ENCODE data around the gene SH2D3C. TPM values are rescaled to one million over a fixed set of nuclear protein-coding genes. Genes with fewer than 3 reads are reported as not detected.
A peak's percentile ranks its signal among the peaks of the same experiment; 100 is the strongest.

SH2D3C gene
- total RNA-seq, 1 donor from 2014 or later = 0.17 TPM

- Histone ChIP-seq H3K27me3 (ENCODE audit: control insufficient read depth, insufficient read depth, low read length) (no peaks in the 10 kb centered on the region), H3K36me3 (ENCODE audit: control insufficient read depth, insufficient read depth, low read length) (peaks cover 2% of the 10 kb centered on the region), H3K4me3 (ENCODE audit: low read depth, low read length) (peak within 1 kb of the TSS; percentile 85)
- DNase-seq (ENCODE audit: low read depth) = no peak
- no peak for TF ChIP-seq CTCF (IDR thresholded peaks at IDR 0.05; ENCODE audit: insufficient read depth, low read length, poor library complexity, severe bottlenecking)
Observed at GRCh38 chr9:127802576-127803443, 24.3 kb upstream of the SH2D3C start, which contains the start of gene FPGS. Gene FPGS (plus strand): TSS chr9:127802882. CDS start chr9:127802925, 43 bp downstream.

GRCh38 chr9:127801955-127802575 is 23.6 kb upstream of the SH2D3C start:
- H3K4me3 ChIP-seq (ENCODE audit: low read depth, low read length) = peak overlapping the region; percentile 41
- TF ChIP-seq CTCF (IDR thresholded peaks at IDR 0.05; ENCODE audit: insufficient read depth, low read length, poor library complexity, severe bottlenecking) = peak; percentile 26
- DNase-seq (ENCODE audit: low read depth) = no peak
- peaks cover 2% of the 10 kb centered on the region for H3K36me3 ChIP-seq (ENCODE audit: control insufficient read depth, insufficient read depth, low read length)
- H3K27me3 ChIP-seq (ENCODE audit: control insufficient read depth, insufficient read depth, low read length) = no peaks in the 10 kb centered on the region

- Histone ChIP-seq H3K4me3 (ENCODE audit: low read depth, low read length) (no peak overlapping the region), H3K36me3 (ENCODE audit: control insufficient read depth, insufficient read depth, low read length) (no peaks in the 10 kb centered on the region), H3K27me3 (ENCODE audit: control insufficient read depth, insufficient read depth, low read length) (no peaks in the 10 kb centered on the region)
- no peak for TF ChIP-seq CTCF (IDR thresholded peaks at IDR 0.05; ENCODE audit: insufficient read depth, low read length, poor library complexity, severe bottlenecking)
- DNase-seq (ENCODE audit: low read depth) = no peak
Observed at GRCh38 chr9:127796852-127797370, 18.4 kb upstream of the SH2D3C start.

- no peak for DNase-seq (ENCODE audit: low read depth)
- H3K36me3 ChIP-seq (ENCODE audit: control insufficient read depth, insufficient read depth, low read length) = no peaks in the 10 kb centered on the region
Observed at GRCh38 chr9:127796225-127796813, 17.9 kb upstream of the SH2D3C start.

More at GRCh38 chr9:127796225-127796813, 17.9 kb upstream of the SH2D3C start:
- Histone ChIP-seq H3K27me3 (ENCODE audit: control insufficient read depth, insufficient read depth, low read length) (no peaks in the 10 kb centered on the region), H3K4me3 (ENCODE audit: low read depth, low read length) (no peak overlapping the region)
- TF ChIP-seq CTCF (IDR thresholded peaks at IDR 0.05; ENCODE audit: insufficient read depth, low read length, poor library complexity, severe bottlenecking) = no peak
